Endothelial cell of umbilical vein (primary cell): ENCODE measurements around the gene FOXA1. TPM values are rescaled to one million over a fixed set of nuclear protein-coding genes. Genes with fewer than 3 reads are reported as not detected.

Source experiments
- BruUV-seq: library from RNA; stranded (reverse); fragments of 400-500 nt; replicated peaks from 2 replicates; lab custom pipeline; 2021; lab: Mats Ljungman, UMichigan
- CTCF ChIA-PET: fragments of 300-600, 350-600 bp; sonication (Branson Sonifier 250); formaldehyde crosslinking; loops from one replicate; lab custom pipeline; 2021; ENCODE audit warnings: antibody characterized with exemption, inconsistent platforms; lab: Charles Lee
- POLR2A ChIA-PET: fragments of 300-600, 350-600 bp; sonication (Branson Sonifier 250); formaldehyde crosslinking; loops from one replicate; lab custom pipeline; 2021; ENCODE audit warnings: antibody characterized with exemption, inconsistent platforms; lab: Charles Lee
- DNase-seq: peaks from one replicate; pipeline ENCODE4 v3.0.0-alpha.2; 2011; ENCODE audit warnings: low read depth, low spot score
- FAIRE-seq: peaks from 2 replicates; lab custom pipeline; 2011; peaks lifted over from hg19 to GRCh38; lab: Jason Lieb, UNC
- H2AFZ ChIP-seq: 2 replicates; pipeline ENCODE4 v1.6.0; 2012; ENCODE audit warnings: low read depth, low read length, control low read depth, inconsistent platforms
- H3K27ac ChIP-seq: 2 replicates; pipeline ENCODE4 v1.5.1; 2011; ENCODE audit warnings: low read depth, mild to moderate bottlenecking, control low read depth, low read length, moderate library complexity; ENCODE audit not compliant: insufficient read depth
- H3K27me3 ChIP-seq, 2 experiments: 2 replicates each; pipeline versions ENCODE4 v1.6.0 to v1.6.1; 2011; ENCODE audit warnings: low read length in 2 of 2, mixed read lengths in 1 of 2; ENCODE audit not compliant: control insufficient read depth in 2 of 2, insufficient read depth in 2 of 2
- H3K36me3 ChIP-seq, 2 experiments: 2 replicates in 1 of 2; 3 replicates in 1 of 2; pipeline ENCODE4 v1.5.1; 2011; ENCODE audit warnings: low read length in 2 of 2, mild to moderate bottlenecking in 1 of 2, moderate library complexity in 1 of 2; ENCODE audit not compliant: control insufficient read depth in 2 of 2, insufficient read depth in 2 of 2; ENCODE audit errors: extremely low read depth in 1 of 2
- H3K4me1 ChIP-seq: 3 replicates; pipeline ENCODE4 v1.5.1; 2011; ENCODE audit warnings: mild to moderate bottlenecking, low read length; ENCODE audit not compliant: control insufficient read depth, insufficient read depth; ENCODE audit errors: extremely low read depth
- H3K4me2 ChIP-seq: 2 replicates; pipeline ENCODE4 v1.6.1; 2011; ENCODE audit warnings: low read length, control low read depth, mixed read lengths; ENCODE audit not compliant: insufficient read depth
- H3K4me3 ChIP-seq, 3 experiments: fragments of 200-600 bp in 1 of 3; sonication (generic), shearing (Covaris generic) in 1 of 3; replicated peaks in 1 of 3; 2 replicates each; pipeline ENCODE4 v1.5.1; 2011 to 2016; ENCODE audit warnings: control low read depth in 3 of 3, low read length in 3 of 3, mild to moderate bottlenecking in 2 of 3, inconsistent platforms in 1 of 3, low read depth in 1 of 3, moderate library complexity in 1 of 3; ENCODE audit not compliant: insufficient read depth in 1 of 3
- H3K79me2 ChIP-seq: 2 replicates; pipeline ENCODE4 v1.6.0; 2012; ENCODE audit warnings: low read length, inconsistent platforms; ENCODE audit not compliant: control insufficient read depth, insufficient read depth
- H3K9ac ChIP-seq: replicated peaks from 2 replicates; pipeline ENCODE3; 2011; ENCODE audit warnings: low read length, control low read depth; ENCODE audit not compliant: insufficient read depth; ENCODE audit errors: extremely low read depth
- H3K9me1 ChIP-seq: replicated peaks from 3 replicates; pipeline ENCODE4 v1.6.0; 2011; ENCODE audit warnings: mild to moderate bottlenecking, low read length; ENCODE audit not compliant: control insufficient read depth, insufficient read depth; ENCODE audit errors: extremely low read depth
- H3K9me3 ChIP-seq: replicated peaks from 2 replicates; pipeline ENCODE4 v1.5.1; 2012; ENCODE audit warnings: low read length, inconsistent platforms; ENCODE audit not compliant: control insufficient read depth, insufficient read depth
- H4K20me1 ChIP-seq: replicated peaks from 2 replicates; pipeline ENCODE3; 2011; ENCODE audit warnings: mild to moderate bottlenecking, low read length; ENCODE audit not compliant: control insufficient read depth, insufficient read depth; ENCODE audit errors: extremely low read depth
- CTCF ChIP-seq, 2 donors: IDR thresholded peaks; 1 replicate in 1 of 2; 2 replicates in 1 of 2; pipeline ENCODE4 v1.5.1; 2011; ENCODE audit warnings: low read length in 2 of 2, mild to moderate bottlenecking in 2 of 2, moderate library complexity in 2 of 2, control low read depth in 1 of 2, inconsistent platforms in 1 of 2, low read depth in 1 of 2; ENCODE audit not compliant: insufficient read depth in 1 of 2; ENCODE audit errors: extremely low read depth in 1 of 2
- EZH2 ChIP-seq: IDR thresholded peaks from 2 replicates; pipeline ENCODE4 v1.6.1; 2012; ENCODE audit warnings: borderline replicate concordance, low read depth, mild to moderate bottlenecking, moderate library complexity, low read length, inconsistent platforms; ENCODE audit not compliant: severe bottlenecking
- JUN ChIP-seq: IDR thresholded peaks from 2 replicates; pipeline ENCODE4 v1.6.1; 2011; ENCODE audit warnings: borderline replicate concordance, low read depth; ENCODE audit not compliant: insufficient read length, insufficient read depth
- MYC ChIP-seq: IDR thresholded peaks from one replicate; pipeline ENCODE4 v1.6.1; 2011; ENCODE audit warnings: mild to moderate bottlenecking, low read depth, low read length
- POLR2A ChIP-seq: IDR thresholded peaks from 2 replicates; pipeline ENCODE4 v1.6.1; 2012; ENCODE audit warnings: low read depth, mild to moderate bottlenecking, control low read depth, low read length
- POLR2AphosphoS5 ChIP-seq: IDR thresholded peaks from 2 replicates; pipeline ENCODE4 v1.6.1; 2012; ENCODE audit warnings: low read depth, mild to moderate bottlenecking, control low read depth, low read length, moderate library complexity; ENCODE audit not compliant: insufficient read depth
- dilution Hi-C: fragments of 300-500 bp; cut with MboI; formaldehyde crosslinking; loops from one replicate; pipeline ENCODE4 v1.15.0; 2019; ENCODE audit warnings: low sequenced_read_pairs; ENCODE audit not compliant: extremely low pct_ligation_motif_present
- intact Hi-C: fragments of 100-400 bp; cut with micrococcal nuclease; formaldehyde crosslinking; loops from one replicate; pipeline ENCODE4 v1.10.0; 2022
- polyA plus RNA-seq, 4 experiments: library from polyadenylated mRNA; depleted of rRNA in 3 of 4; stranded (reverse) in 3 of 4; unstranded in 1 of 4; fragments of >200 nt; gene quantifications; 2 replicates each; pipeline versions ENCODE4 v1.2.1 to v1.2.3, GENCODE V29; 2011 to 2012; ENCODE audit warnings: missing spikeins in 1 of 4
- total RNA-seq: library from RNA; stranded (reverse); gene quantifications from 2 replicates; pipeline ENCODE4 v1.2.3, GENCODE V29; 2021
- TF ChIP-seq, protein P1 (sequence below): IDR thresholded peaks from 2 replicates; pipeline ENCODE4 v1.6.1; 2011; ENCODE audit not compliant: insufficient read depth, insufficient read length

The FOXA1 gene
- total and polyA plus RNA-seq, 2 donors (not counting 3 experiments of a cell fraction or from before 2014, with no cell fraction given) = 0.06 TPM; not detected in 1

GRCh38 chr14:37603688-37604251 is 8.7 kb upstream of the FOXA1 start:
- no peaks in the 10 kb centered on the region for H4K20me1 ChIP-seq
- DNase-seq (no peak), FAIRE-seq (no peak)
- H3K27me3 ChIP-seq = peaks cover 77 to 97% of the 10 kb centered on the region in 2 experiments
- H2AFZ ChIP-seq = no peak overlapping the region
- BruUV-seq = no TSS peak
- ChIA-PET CTCF (no interaction called here), POLR2A (no interaction called here)
- H3K4me1 ChIP-seq = peaks cover 4% of the 10 kb centered on the region
- H3K9ac ChIP-seq = no peak overlapping the region
- H3K9me1 ChIP-seq = no peaks in the 10 kb centered on the region
- H3K9me3 ChIP-seq = no peaks in the 10 kb centered on the region
- no peak overlapping the region for H3K27ac ChIP-seq
- H3K4me2 ChIP-seq = no peak overlapping the region
- H3K36me3 ChIP-seq = no peaks in the 10 kb centered on the region
- dilution Hi-C loops = no loop called here
- no peak overlapping the region for H3K4me3 ChIP-seq
- H3K79me2 ChIP-seq = no peaks in the 10 kb centered on the region
- intact Hi-C loops = no loop called here
- TF ChIP-seq, protein P1, sequence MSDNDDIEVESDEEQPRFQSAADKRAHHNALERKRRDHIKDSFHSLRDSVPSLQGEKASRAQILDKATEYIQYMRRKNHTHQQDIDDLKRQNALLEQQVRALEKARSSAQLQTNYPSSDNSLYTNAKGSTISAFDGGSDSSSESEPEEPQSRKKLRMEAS = no peak
- TF ChIP-seq EZH2 = no peak
- no peak for TF ChIP-seq POLR2AphosphoS5
- TF ChIP-seq POLR2A = no peak

DNA sequence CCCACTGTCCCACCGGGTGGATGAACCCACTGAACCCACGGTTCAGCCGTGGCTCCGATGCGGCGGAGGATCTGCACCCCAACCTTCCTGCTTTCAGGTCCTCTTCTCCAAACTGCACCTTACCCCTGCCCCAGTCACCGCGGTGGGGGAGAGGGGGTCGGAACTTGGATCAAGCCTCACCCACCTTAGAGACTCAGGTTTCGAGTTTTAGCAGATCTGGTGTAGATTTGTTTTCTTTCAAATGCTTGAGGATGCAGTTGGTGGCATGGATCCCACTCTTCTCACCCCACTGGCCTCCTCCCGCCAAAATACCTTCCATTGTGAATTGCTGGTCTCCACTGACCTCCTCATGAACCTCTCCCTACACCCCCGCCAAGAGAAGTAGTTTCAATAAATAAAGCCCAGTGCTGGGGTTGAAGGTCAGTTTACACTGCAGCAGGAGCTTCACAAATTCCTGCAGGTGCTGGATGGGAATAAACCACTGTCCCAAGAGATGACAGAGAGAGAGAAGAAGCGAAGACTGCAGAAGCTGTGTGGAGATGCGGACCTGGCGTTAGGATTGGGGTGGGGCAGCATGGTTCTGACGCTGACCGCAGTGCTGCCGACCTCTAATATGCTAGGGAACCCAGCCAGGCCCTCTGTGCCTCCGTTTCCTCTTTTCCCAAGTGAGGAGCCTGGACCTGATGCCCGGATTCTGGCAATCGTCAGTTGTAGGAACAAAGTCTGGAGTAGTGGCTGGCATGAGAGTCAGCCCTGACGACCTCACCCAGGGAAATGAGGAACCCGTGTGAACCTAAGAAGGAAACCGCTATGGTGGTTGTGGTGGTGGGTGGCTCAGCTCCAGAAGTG is 7.8 kb upstream of the FOXA1 start:
- no peak overlapping the region for H2AFZ ChIP-seq
- H3K27me3 ChIP-seq = peaks cover 82 to 97% of the 10 kb centered on the region in 2 experiments
- intact Hi-C loops = no loop called here

More for the DNA sequence above, 7.8 kb upstream of the FOXA1 start:
- Histone ChIP-seq H3K79me2 (no peaks in the 10 kb centered on the region), H3K4me3 (no peak overlapping the region), H3K36me3 (no peaks in the 10 kb centered on the region), H3K4me1 (peaks cover 4% of the 10 kb centered on the region), H4K20me1 (no peaks in the 10 kb centered on the region), H3K9me3 (no peaks in the 10 kb centered on the region), H3K9me1 (no peaks in the 10 kb centered on the region), H3K27ac (no peak overlapping the region), H3K4me2 (no peak overlapping the region), H3K9ac (no peak overlapping the region)
- POLR2A ChIA-PET = no interaction called here
- FAIRE-seq (no peak), DNase-seq (no peak)
- CTCF ChIA-PET = no interaction called here
- dilution Hi-C loops = no loop called here
- TF ChIP-seq EZH2 = peak; percentile 57
- TF ChIP-seq CTCF (IDR thresholded peaks at IDR 0.05; ENCODE audit: extremely low read depth in 1 of 2, insufficient read depth in 1 of 2, low read depth in 1 of 2, low read length in 2 of 2) = no peak
- TF ChIP-seq MYC = no peak
- no peak for TF ChIP-seq POLR2A
- TF ChIP-seq POLR2AphosphoS5 = no peak
- TF ChIP-seq, protein P1 = no peak
- no peak for TF ChIP-seq JUN
- no TSS peak for BruUV-seq
